ENCODE measurements around the gene ERH. TPM values are rescaled to one million over a fixed set of nuclear protein-coding genes. Genes with fewer than 3 reads are reported as not detected.

The ERH gene
- total RNA-seq, 1 donor from 2014 or later, result 31.1 TPM

GRCh38 chr14:69368381-69368780 lies 29.7 kb downstream of the ERH start:
- TF ChIP-seq, protein P1, sequence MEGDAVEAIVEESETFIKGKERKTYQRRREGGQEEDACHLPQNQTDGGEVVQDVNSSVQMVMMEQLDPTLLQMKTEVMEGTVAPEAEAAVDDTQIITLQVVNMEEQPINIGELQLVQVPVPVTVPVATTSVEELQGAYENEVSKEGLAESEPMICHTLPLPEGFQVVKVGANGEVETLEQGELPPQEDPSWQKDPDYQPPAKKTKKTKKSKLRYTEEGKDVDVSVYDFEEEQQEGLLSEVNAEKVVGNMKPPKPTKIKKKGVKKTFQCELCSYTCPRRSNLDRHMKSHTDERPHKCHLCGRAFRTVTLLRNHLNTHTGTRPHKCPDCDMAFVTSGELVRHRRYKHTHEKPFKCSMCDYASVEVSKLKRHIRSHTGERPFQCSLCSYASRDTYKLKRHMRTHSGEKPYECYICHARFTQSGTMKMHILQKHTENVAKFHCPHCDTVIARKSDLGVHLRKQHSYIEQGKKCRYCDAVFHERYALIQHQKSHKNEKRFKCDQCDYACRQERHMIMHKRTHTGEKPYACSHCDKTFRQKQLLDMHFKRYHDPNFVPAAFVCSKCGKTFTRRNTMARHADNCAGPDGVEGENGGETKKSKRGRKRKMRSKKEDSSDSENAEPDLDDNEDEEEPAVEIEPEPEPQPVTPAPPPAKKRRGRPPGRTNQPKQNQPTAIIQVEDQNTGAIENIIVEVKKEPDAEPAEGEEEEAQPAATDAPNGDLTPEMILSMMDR (IDR thresholded peaks at IDR 0.05), result no peak
- no peak for DNase-seq (ENCODE audit: low spot score in 2 of 2)
- Histone ChIP-seq H3K27ac (no peak overlapping the region), H3K4me1 (no peaks in the 10 kb centered on the region), H3K9me3 (no peaks in the 10 kb centered on the region), H3K4me3 (no peak overlapping the region), H3K36me3 (no peaks in the 10 kb centered on the region), H3K27me3 (no peaks in the 10 kb centered on the region)
- intact Hi-C loops (cut with DNase I), result no loop called here

DNA sequence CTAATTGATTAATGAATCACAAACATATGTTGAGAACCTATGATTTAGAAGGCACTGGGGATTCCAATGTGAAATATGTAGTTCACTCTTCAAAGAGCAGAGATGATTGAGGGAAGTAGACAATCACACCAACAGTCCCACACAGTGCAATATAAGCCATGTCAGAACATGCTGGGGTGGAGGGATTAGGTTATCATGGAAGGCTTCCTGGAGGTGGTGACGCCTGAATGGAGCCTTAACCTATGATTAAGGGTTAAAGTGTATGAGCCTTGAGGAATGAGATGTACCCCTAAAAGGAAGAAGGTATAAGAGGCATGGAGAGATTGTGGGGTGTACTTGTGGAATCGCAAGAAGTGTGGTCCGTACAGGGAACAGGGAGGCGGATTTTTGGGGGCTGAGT lies 31.3 kb downstream of the ERH start:
- DNase-seq (ENCODE audit: low spot score in 2 of 2), result no peak
- Histone ChIP-seq H3K4me3 (no peak overlapping the region), H3K4me1 (no peaks in the 10 kb centered on the region), H3K27ac (no peak overlapping the region), H3K27me3 (no peaks in the 10 kb centered on the region), H3K36me3 (no peaks in the 10 kb centered on the region), H3K9me3 (no peaks in the 10 kb centered on the region)
- TF ChIP-seq, protein P1 (IDR thresholded peaks at IDR 0.05), result no peak
- intact Hi-C loops (cut with DNase I), result no loop called here

- no peaks in the 10 kb centered on the region for H3K4me1 ChIP-seq
- intact Hi-C loops (cut with DNase I), result no loop called here
These were observed 32.0 kb downstream of the ERH start for GRCh38 chr14:69366069-69366468.

DNA sequence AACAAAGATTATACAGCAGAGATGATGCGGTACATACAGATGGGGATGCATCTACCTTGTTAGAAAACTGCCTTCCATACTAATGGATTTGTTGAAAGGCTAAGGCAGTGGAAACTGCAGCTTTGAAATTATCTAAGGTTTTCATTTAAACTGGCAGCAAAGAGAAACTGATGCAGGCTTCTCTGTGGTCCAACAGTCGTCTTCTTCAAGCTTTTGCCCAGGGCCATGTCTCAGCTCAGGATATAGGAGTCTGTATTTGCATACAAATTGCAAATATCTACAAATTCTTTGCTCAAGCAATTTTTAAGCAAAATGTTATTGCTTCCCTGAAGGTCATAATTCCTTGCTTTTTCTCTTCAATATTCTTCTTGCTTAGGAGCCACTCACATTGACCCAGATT lies 33.7 kb downstream of the ERH start:
- Histone ChIP-seq H3K4me3 (no peak overlapping the region), H3K27ac (no peak overlapping the region), H3K9me3 (no peaks in the 10 kb centered on the region), H3K27me3 (no peaks in the 10 kb centered on the region), H3K36me3 (no peaks in the 10 kb centered on the region), H3K4me1 (no peaks in the 10 kb centered on the region)
- DNase-seq (ENCODE audit: low spot score in 2 of 2), result no peak
- TF ChIP-seq, protein P1 (IDR thresholded peaks at IDR 0.05), result no peak
- intact Hi-C loops (cut with DNase I), result no loop called here

More at GRCh38 chr14:69366069-69366468, 32.0 kb downstream of the ERH start:
- H3K27me3 ChIP-seq, result no peaks in the 10 kb centered on the region
- TF ChIP-seq, protein P1 (IDR thresholded peaks at IDR 0.05), result no peak
- H3K36me3 ChIP-seq, result no peaks in the 10 kb centered on the region
- H3K4me3 ChIP-seq, result no peak overlapping the region
- no peaks in the 10 kb centered on the region for H3K9me3 ChIP-seq
- no peak overlapping the region for H3K27ac ChIP-seq
- no peak for DNase-seq (ENCODE audit: low spot score in 2 of 2)

DNA sequence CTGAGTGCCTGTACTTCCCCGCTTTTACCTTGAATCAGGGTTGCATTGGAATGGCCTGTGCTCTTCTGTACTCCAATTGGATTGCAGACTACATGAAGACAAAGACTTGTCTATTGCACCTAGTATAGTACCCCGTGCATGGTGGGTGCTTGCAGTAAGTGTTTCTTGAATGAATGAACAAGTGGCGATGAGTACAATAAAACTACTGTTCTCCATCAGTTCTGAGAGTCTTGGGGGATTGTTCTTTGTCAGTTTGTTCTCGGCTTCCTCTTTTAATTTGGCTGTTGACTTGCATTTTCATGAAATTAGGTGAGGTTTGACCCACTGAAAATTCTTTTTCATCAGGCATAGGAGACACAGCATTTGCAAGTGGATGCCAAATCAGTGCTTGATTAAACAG lies 34.1 kb downstream of the ERH start:
- H3K36me3 ChIP-seq, result no peaks in the 10 kb centered on the region
- H3K9me3 ChIP-seq, result no peaks in the 10 kb centered on the region
- TF ChIP-seq, protein P1 (IDR thresholded peaks at IDR 0.05), result no peak
- no peaks in the 10 kb centered on the region for H3K4me1 ChIP-seq
- DNase-seq (ENCODE audit: low spot score in 2 of 2), result no peak
- no peak overlapping the region for H3K4me3 ChIP-seq
- no peaks in the 10 kb centered on the region for H3K27me3 ChIP-seq
- intact Hi-C loops (cut with DNase I), result loop anchor here (2.0 kb wide), 1 partner anchor 121 kb away; no protein-coding TSS in a partner anchor
- no peak overlapping the region for H3K27ac ChIP-seq

- Histone ChIP-seq H3K36me3 (no peaks in the 10 kb centered on the region), H3K4me3 (no peak overlapping the region), H3K27ac (no peak overlapping the region), H3K9me3 (no peaks in the 10 kb centered on the region), H3K27me3 (no peaks in the 10 kb centered on the region), H3K4me1 (no peaks in the 10 kb centered on the region)
- intact Hi-C loops (cut with DNase I), result loop anchor here (2.0 kb wide), 1 partner anchor 120 kb away; no protein-coding TSS in a partner anchor
- DNase-seq (ENCODE audit: low spot score in 2 of 2), result peak in 1 of 2 donors; percentile 63
- TF ChIP-seq, protein P1 (IDR thresholded peaks at IDR 0.05), result peak; percentile 39 to 57 (median 40)
These were observed 35.0 kb downstream of the ERH start for GRCh38 chr14:69363055-69363454.

All from ascending aorta (tissue), 2 donors.